ENCODE results near the gene ADGRG1.

ADGRG1 gene

DNA sequence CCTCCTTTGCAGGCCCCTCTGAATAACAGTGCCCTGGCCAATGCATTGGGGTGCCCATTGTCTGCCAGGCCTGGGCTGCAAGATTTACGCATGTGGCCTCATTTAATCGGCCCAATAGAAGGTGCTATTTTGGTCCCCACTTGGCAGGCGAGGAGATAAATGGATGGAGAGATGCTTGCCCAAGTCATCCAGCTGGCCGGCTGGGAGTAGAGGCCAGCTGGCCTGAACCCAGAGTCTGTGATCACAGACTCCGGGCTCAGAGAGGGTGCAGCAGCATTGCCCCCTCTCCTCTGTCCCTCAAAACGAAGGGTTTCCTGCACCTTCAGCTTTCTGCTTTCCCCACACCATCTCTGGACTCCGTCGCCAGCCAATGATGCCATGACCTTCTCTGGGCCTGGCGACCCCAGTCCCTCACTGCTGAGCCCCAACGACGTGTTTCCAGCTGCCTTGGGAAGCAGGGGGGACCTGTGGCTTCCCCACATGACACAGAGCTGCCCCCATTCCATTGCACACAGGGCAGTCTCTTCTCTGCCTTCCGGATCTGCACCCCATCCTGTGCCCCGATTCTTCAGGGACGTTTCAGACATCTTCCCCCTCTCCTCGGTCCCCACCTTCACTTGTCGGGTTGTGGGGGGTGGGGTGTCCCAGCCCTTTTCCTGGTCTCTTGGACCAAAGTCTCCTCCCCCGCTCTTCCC lies 3.5 kb upstream of the ADGRG1 start:
- no peak for DNase-seq (ENCODE audit: low read depth)
- H3K4me3 ChIP-seq (ENCODE audit: low read depth, low read length), result no peak overlapping the region

DNA sequence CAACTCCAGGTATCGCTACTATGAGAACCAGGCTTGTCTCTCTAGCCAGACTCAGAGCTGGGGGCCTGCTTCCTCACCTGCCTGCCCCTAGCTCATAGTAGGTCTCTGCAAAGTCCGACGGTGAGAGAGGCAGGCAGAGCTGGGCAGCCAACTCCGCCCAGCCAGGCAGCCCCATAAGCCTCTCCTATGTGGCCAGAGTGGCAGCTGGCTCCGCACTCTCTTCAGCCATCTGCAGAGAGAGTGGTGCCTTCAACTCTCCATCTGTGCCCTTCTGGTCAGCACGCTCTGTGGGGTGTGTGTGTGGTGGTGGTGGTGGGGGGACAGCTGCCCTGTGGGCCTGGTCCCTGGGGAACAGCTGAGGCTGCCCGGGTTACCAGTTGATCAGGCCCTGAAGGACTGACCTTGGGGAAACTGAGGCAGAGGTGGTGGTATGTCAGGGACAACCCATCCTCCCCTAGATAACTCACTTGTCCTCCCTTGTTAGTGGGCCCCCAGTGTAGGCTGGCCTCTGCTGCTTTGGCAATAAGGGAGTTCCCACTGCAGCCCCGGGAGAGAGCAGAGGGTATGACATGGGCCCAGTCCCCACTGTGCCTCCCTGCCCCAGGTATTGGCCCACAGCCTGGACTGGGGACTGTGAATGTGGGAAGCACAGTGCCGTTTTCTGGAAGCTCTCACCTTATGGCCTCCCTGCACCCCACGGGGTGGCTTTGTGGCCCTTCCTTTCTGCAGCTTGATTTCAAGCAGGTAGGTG lies 1.8 kb upstream of the ADGRG1 start:
- H3K4me3 ChIP-seq (ENCODE audit: low read depth, low read length), result no peak overlapping the region
- TF ChIP-seq, protein P1, sequence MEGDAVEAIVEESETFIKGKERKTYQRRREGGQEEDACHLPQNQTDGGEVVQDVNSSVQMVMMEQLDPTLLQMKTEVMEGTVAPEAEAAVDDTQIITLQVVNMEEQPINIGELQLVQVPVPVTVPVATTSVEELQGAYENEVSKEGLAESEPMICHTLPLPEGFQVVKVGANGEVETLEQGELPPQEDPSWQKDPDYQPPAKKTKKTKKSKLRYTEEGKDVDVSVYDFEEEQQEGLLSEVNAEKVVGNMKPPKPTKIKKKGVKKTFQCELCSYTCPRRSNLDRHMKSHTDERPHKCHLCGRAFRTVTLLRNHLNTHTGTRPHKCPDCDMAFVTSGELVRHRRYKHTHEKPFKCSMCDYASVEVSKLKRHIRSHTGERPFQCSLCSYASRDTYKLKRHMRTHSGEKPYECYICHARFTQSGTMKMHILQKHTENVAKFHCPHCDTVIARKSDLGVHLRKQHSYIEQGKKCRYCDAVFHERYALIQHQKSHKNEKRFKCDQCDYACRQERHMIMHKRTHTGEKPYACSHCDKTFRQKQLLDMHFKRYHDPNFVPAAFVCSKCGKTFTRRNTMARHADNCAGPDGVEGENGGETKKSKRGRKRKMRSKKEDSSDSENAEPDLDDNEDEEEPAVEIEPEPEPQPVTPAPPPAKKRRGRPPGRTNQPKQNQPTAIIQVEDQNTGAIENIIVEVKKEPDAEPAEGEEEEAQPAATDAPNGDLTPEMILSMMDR (IDR thresholded peaks at IDR 0.05; ENCODE audit: insufficient read depth, low read depth, low read length, missing control alignments), result no peak
- DNase-seq (ENCODE audit: low read depth), result no peak

More for the DNA sequence above, 3.5 kb upstream of the ADGRG1 start:
- TF ChIP-seq, protein P1 (IDR thresholded peaks at IDR 0.05; ENCODE audit: insufficient read depth, low read depth, low read length, missing control alignments), result no peak

DNA sequence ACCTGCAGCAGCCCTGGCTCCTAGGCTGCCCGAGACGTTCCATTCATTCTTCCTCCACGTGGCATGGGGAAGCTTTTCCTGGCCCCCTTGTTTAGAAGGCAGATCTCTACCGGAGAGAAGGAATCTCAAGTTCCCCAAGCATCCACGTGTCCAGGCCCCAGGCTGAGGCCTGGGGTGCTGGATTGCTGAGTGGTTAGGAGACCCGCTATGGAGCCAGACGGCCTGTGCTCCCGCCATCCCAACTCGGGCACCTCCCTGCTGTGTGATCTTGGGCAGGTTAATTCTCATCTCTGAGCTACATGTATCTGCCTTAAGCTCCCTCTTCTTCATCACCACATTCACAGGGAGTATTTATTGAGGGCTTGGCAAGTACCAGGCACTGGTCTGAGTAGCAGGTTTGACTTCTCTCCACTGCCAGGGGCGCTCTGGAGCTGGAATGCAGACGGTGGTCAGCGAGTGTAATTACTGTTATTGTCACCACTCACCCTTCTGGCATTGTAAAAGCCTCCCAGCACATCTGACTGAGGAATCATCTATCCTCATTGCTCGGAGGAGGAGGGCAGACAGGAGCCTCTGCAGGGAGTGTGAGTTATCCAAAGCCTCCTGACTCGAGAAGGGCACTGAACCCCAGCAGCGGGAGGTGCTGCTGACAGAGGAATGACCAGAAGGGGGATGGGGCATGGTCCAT lies 1.1 kb upstream of the ADGRG1 start:
- no peak for DNase-seq (ENCODE audit: low read depth)
- no peak overlapping the region for H3K4me3 ChIP-seq (ENCODE audit: low read depth, low read length)
- TF ChIP-seq, protein P1 (IDR thresholded peaks at IDR 0.05; ENCODE audit: insufficient read depth, low read depth, low read length, missing control alignments), result no peak

DNA sequence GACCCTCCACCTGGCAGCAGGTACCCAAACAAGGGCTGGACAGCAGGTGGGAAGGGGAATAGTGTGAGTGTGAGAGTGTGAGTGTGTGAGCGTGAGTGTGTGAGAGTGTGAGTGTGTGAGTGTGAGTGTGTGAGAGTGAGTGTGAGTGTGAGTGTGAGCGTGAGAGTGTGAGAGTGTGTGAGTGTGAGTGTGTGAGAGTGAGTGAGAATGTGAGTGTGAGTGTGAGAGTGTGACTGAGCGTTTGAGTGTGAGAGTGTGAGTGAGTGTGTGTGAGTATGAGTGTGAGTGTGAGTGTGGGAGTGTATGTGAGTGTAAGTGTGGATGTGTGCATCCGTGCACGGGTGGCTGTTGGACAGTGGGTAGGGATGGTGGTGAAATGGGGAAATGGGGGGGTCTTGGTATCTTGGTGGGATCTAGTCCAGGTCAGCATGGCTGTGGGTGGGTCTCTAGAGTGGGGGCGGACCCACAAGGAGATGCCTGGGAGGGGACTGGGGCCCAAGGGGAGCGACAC lies 408 bp downstream of the ADGRG1 start:
- no peak overlapping the region for H3K4me3 ChIP-seq (ENCODE audit: low read depth, low read length)
- no peak for DNase-seq (ENCODE audit: low read depth)

DNA sequence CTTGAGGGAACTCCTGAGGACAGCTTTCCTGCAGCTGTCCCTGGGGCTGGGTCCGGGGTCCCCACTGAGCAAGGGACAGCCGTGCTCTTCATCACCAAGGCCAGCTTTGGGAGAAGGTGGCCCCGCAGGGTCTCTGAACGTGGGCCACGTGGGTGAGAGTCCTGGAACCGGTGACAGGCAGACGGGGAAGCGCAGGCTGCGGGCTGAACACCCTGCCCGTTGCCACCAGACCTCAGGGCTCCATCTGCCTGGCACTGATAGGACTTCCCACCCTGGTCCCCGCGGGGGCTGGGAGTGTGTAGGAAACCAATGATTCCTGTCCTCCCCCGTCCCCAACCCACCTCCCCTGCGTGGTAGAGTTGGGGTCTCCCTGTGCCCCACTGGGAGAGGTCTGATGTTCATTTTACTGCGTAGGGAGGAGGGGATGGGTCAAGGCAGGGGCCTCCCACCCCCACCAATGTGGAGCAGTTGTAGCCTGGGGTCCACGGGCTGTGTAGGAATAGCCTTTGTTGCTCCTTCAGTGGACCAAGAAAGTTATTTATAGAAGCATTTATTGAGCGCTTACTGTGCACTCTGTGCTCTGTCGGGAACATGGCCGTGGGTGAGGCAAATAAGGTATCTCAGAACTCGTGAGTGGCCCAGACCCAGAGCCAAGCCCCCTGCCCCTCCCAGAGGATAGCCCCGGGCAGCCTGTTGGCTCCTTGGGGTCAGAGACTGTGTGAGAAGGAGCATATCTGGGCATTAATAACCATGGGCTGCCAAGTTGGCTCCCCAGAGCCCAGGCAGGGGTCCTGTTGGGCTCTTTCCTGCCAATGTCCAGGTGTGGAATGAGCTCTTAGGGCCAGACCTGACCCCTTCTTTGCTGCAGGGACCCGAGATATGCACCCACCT lies 1.3 kb downstream of the ADGRG1 start:
- H3K4me3 ChIP-seq (ENCODE audit: low read depth, low read length), result no peak overlapping the region
- TF ChIP-seq, protein P1 (IDR thresholded peaks at IDR 0.05; ENCODE audit: insufficient read depth, low read depth, low read length, missing control alignments), result no peak
- no peak for DNase-seq (ENCODE audit: low read depth)

More for the DNA sequence above, 408 bp downstream of the ADGRG1 start:
- TF ChIP-seq, protein P1 (IDR thresholded peaks at IDR 0.05; ENCODE audit: insufficient read depth, low read depth, low read length, missing control alignments), result no peak

DNA sequence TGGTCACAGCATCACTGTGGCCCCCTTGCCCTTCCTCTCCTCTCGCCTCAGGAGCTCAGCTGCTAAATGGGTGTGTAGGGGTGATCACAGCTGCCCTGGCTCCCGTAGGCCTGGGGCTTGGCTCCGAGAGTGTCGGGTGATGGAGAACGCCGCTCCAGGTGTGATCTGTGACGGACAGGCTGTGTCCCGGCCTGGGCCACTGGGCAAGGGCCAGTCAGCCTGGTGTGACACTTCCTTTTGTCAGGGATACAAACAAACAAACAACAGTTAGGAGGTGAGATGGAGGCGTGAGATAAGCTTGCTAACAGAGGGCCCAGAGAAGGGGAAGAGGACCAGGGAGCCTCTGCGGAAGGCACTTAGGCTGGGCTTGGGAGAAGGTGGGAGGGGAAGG lies 2.0 kb downstream of the ADGRG1 start:
- no peak overlapping the region for H3K4me3 ChIP-seq (ENCODE audit: low read depth, low read length)
- TF ChIP-seq, protein P1 (IDR thresholded peaks at IDR 0.05; ENCODE audit: insufficient read depth, low read depth, low read length, missing control alignments), result no peak
- DNase-seq (ENCODE audit: low read depth), result no peak
